OCI-LY3 (cell line): ENCODE measurements around the gene ZER1.

Experiments used
- H2AFZ ChIP-seq: fragments of 200-600, 300-600 bp; shearing (Covaris generic); 2 replicates; pipeline ENCODE4 v1.6.0; 2014; ENCODE audit warnings: antibody characterized with exemption, low read depth, low read length
- H3K27ac ChIP-seq: fragments of 200-600, 300-600 bp; sonication (generic); 2 replicates; pipeline ENCODE4 v1.5.1; 2014; ENCODE audit warnings: mild to moderate bottlenecking, low read length, moderate library complexity, mixed read lengths
- H3K27me3 ChIP-seq: fragments of 200-600, 300-600 bp; sonication (generic); 2 replicates; pipeline ENCODE4 v1.6.1; 2014; ENCODE audit warnings: low read depth, low read length, mixed read lengths
- H3K36me3 ChIP-seq: fragments of 200-600, 300-600 bp; sonication (generic); replicated peaks from 2 replicates; pipeline ENCODE3; 2014; ENCODE audit warnings: low read depth, low read length, mixed read lengths
- H3K4me1 ChIP-seq: fragments of 300-600, 200-600 bp; sonication (generic); 2 replicates; pipeline ENCODE4 v1.6.1; 2014; ENCODE audit warnings: low read length, mixed read lengths
- H3K4me2 ChIP-seq: fragments of 200-600, 300-600 bp; sonication (generic); 2 replicates; pipeline ENCODE4 v1.6.1; 2014; ENCODE audit warnings: low read length, mixed read lengths
- H3K4me3 ChIP-seq: fragments of 300-600, 200-600 bp; sonication (generic); 2 replicates; pipeline ENCODE4 v1.5.1; 2014; ENCODE audit warnings: antibody characterized with exemption, mild to moderate bottlenecking, low read length, moderate library complexity
- H3K79me2 ChIP-seq: fragments of 300-600, 200-600 bp; shearing (Covaris generic); 2 replicates; pipeline ENCODE4 v1.6.1; 2014; ENCODE audit warnings: mild to moderate bottlenecking, low read length, mixed read lengths
- H3K9ac ChIP-seq: fragments of 300-600, 200-600 bp; shearing (Covaris generic); 2 replicates; pipeline ENCODE4 v1.6.0; 2014; ENCODE audit warnings: mild to moderate bottlenecking, low read length, moderate library complexity
- H3K9me3 ChIP-seq: fragments of 200-600, 300-600 bp; shearing (Covaris generic); 2 replicates; pipeline ENCODE4 v1.6.1; 2014; ENCODE audit warnings: low read length, mixed read lengths; ENCODE audit not compliant: insufficient read depth
- H4K20me1 ChIP-seq: fragments of 200-600, 300-600 bp; sonication (generic); 2 replicates; pipeline ENCODE4 v1.6.1; 2016; ENCODE audit warnings: low read length, mixed read lengths; ENCODE audit not compliant: insufficient read depth
- EZH2phosphoT487 ChIP-seq: fragments of 200-600 bp; shearing (Covaris generic); IDR thresholded peaks from 2 replicates; pipeline ENCODE4 v1.6.1; 2018; ENCODE audit warnings: antibody characterized with exemption, mixed run types, low read depth
- TF ChIP-seq, protein P1 (sequence below): fragments of 200-600, 300-600 bp; sonication (generic); IDR thresholded peaks from 2 replicates; pipeline ENCODE4 v1.5.1; 2014; ENCODE audit warnings: antibody characterized with exemption, low read length, low read depth

The ZER1 gene

DNA sequence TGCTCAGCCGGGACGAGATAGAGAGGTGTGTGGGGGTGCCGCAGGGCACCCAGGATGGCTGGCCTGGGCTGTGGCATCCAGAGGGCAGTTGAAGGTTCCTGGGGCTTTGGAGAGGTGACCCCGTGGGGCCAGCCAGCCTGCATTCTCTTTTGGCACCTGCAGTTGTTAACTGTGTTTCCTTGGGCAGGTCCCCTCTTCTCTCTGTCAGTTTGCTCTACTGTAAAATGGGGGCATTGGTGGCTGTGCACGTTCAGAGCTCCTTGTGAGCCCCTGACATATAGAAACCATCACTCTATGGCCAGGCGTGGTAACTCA is 56.3 kb downstream of the ZER1 start:
- Histone ChIP-seq H3K27me3 (no peaks in the 10 kb centered on the region), H3K36me3 (peaks cover 5% of the 10 kb centered on the region), H3K9ac (no peak overlapping the region), H3K4me3 (no peak overlapping the region), H3K79me2 (no peaks in the 10 kb centered on the region), H3K9me3 (no peaks in the 10 kb centered on the region), H4K20me1 (no peaks in the 10 kb centered on the region), H2AFZ (no peak overlapping the region), H3K4me2 (no peak overlapping the region), H3K4me1 (no peaks in the 10 kb centered on the region), H3K27ac (no peak overlapping the region)
- TF ChIP-seq, protein P1, sequence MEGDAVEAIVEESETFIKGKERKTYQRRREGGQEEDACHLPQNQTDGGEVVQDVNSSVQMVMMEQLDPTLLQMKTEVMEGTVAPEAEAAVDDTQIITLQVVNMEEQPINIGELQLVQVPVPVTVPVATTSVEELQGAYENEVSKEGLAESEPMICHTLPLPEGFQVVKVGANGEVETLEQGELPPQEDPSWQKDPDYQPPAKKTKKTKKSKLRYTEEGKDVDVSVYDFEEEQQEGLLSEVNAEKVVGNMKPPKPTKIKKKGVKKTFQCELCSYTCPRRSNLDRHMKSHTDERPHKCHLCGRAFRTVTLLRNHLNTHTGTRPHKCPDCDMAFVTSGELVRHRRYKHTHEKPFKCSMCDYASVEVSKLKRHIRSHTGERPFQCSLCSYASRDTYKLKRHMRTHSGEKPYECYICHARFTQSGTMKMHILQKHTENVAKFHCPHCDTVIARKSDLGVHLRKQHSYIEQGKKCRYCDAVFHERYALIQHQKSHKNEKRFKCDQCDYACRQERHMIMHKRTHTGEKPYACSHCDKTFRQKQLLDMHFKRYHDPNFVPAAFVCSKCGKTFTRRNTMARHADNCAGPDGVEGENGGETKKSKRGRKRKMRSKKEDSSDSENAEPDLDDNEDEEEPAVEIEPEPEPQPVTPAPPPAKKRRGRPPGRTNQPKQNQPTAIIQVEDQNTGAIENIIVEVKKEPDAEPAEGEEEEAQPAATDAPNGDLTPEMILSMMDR = no peak
- TF ChIP-seq EZH2phosphoT487 = no peak

DNA sequence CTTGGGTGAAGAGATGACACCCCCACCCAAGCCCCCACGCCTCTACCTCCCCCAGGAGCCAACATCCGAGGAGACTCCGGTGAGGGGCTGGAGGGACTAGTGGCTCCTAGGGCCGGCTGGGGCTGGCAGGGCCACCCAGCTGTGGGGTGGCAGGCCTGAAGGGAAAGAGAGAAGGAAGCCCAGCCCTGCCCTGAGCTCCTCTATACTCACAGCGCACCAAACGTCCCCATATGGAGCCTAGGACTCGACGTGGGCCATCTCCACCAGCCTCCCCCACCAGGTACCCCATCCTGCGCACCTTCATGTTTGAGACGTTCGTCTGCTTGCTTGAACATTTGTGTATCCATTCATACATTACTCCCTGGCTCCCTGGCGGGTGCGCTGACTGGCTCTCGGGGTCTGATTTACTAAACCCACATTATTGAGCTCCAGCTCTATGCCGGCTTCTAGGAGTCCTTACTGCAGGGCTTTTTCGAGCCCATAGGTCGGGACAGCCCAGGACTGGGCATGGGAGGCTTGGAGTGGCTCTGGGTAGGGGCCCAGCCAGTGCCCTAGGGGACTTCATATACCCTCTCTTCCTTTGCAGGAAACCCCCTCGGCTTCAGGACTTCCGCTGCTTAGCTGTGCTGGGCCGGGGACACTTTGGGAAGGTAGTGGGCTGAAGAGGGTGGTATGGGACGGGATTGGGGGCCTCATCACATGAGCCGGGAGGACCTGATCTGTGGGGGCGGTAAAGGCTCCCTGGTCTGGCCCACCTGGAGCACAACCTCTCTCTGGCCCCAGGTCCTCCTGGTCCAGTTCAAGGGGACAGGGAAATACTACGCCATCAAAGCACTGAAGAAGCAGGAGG is 56.9 kb downstream of the ZER1 start:
- Histone ChIP-seq H3K4me2 (no peak overlapping the region), H3K9me3 (no peaks in the 10 kb centered on the region), H3K27ac (no peak overlapping the region), H3K27me3 (no peaks in the 10 kb centered on the region), H3K36me3 (peaks cover 4% of the 10 kb centered on the region), H3K79me2 (no peaks in the 10 kb centered on the region), H3K4me1 (no peaks in the 10 kb centered on the region), H3K9ac (no peak overlapping the region), H2AFZ (no peak overlapping the region), H3K4me3 (no peak overlapping the region), H4K20me1 (no peaks in the 10 kb centered on the region)
- TF ChIP-seq, protein P1 = no peak
- no peak for TF ChIP-seq EZH2phosphoT487

DNA sequence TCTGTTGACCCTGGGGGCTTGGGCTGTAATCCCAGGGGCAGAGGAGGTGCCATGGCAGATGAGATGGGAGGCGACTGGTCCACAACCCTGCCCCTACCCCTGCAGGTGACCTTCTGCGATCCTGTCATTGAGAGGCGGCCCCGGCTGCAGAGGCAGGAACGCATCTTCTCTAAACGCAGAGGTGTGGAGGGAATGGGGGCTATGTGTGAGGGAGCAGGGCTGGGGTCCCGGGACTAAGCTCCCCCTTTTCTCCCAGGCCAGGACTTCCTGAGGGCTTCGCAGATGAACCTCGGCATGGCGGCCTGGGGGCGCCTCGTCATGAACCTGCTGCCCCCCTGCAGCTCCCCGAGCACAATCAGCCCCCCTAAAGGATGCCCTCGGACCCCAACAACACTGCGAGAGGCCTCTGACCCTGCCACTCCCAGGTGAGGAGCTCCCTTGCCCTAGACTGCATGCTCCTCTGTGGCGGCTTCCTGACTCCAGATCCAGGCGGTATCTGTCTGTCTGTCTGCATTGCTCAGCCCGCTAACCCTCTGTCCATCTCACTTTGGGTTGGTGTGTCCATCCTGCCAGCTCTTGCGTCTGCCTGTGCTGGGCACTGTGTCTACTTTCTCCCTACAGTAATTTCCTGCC is 57.7 kb downstream of the ZER1 start:
- Histone ChIP-seq H3K9ac (no peak overlapping the region), H2AFZ (no peak overlapping the region), H3K9me3 (no peaks in the 10 kb centered on the region), H4K20me1 (no peaks in the 10 kb centered on the region), H3K4me1 (no peaks in the 10 kb centered on the region), H3K4me2 (no peak overlapping the region), H3K27ac (no peak overlapping the region), H3K79me2 (no peaks in the 10 kb centered on the region), H3K36me3 (peaks cover 4% of the 10 kb centered on the region), H3K4me3 (no peak overlapping the region), H3K27me3 (no peaks in the 10 kb centered on the region)
- TF ChIP-seq, protein P1 = no peak
- TF ChIP-seq EZH2phosphoT487 = no peak

DNA sequence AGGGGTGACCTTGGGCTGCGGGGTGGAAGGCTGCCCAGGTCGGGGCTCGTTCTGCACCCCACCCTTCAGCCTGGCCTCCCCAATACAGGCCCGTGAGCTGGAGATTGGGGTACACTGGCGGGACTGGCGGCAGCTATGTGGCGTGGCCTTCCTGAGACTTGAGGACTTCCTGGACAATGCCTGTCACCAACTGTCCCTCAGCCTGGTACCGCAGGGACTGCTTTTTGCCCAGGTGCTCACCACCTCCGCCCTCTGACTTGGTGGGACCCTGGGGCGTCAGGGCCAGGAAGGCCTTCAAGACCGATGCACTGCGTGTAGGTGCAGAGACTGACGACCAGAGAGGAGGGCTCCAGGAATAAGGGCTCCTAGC is 58.3 kb downstream of the ZER1 start:
- Histone ChIP-seq H3K4me2 (no peak overlapping the region), H3K27me3 (no peaks in the 10 kb centered on the region), H3K27ac (no peak overlapping the region), H2AFZ (no peak overlapping the region), H3K9me3 (no peaks in the 10 kb centered on the region), H3K36me3 (peaks cover 4% of the 10 kb centered on the region), H3K9ac (no peak overlapping the region), H3K79me2 (no peaks in the 10 kb centered on the region), H3K4me1 (no peaks in the 10 kb centered on the region), H3K4me3 (no peak overlapping the region), H4K20me1 (no peaks in the 10 kb centered on the region)
- no peak for TF ChIP-seq EZH2phosphoT487
- TF ChIP-seq, protein P1 = no peak
